ENCODE data around the gene AGA.

The AGA gene

GRCh38 chr4:177461606-177462005 lies 19.4 kb upstream of the AGA start:
- no peaks in the 10 kb centered on the region for H3K4me1 ChIP-seq (ENCODE audit: control insufficient read depth, insufficient read depth, low read length)
- no peaks in the 10 kb centered on the region for H3K36me3 ChIP-seq (ENCODE audit: control insufficient read depth in 2 of 2, insufficient read depth in 1 of 2, low read length in 2 of 2)
- H3K9me3 ChIP-seq (ENCODE audit: control insufficient read depth, insufficient read depth, low read depth, low read length), result no peaks in the 10 kb centered on the region
- no peak for TF ChIP-seq ZNF48 (tag by site-specific recombination; IDR thresholded peaks at IDR 0.05)
- TF ChIP-seq ZNF221 (tag by site-specific recombination; IDR thresholded peaks at IDR 0.05; ENCODE audit: borderline replicate concordance), result no peak
- TF ChIP-seq ZNF155 (tag by site-specific recombination; IDR thresholded peaks at IDR 0.05), result no peak
- no peak for TF ChIP-seq ZNF449 (tag by site-specific recombination; IDR thresholded peaks at IDR 0.05)
- TF ChIP-seq ZFP3 (tag by site-specific recombination; IDR thresholded peaks at IDR 0.05; ENCODE audit: low read depth), result no peak
- no peak for TF ChIP-seq ZNF544 (tag by site-specific recombination; IDR thresholded peaks at IDR 0.05)
- no peak for TF ChIP-seq KLF1 (tag by site-specific recombination; IDR thresholded peaks at IDR 0.05)
- TF ChIP-seq ZNF16 (tag by site-specific recombination; IDR thresholded peaks at IDR 0.05; ENCODE audit: low read depth), result no peak
- TF ChIP-seq ZNF132 (tag by site-specific recombination; IDR thresholded peaks at IDR 0.05; ENCODE audit: borderline replicate concordance), result no peak
- no peak for TF ChIP-seq ZSCAN4 (tag by site-specific recombination; IDR thresholded peaks at IDR 0.05)
- TF ChIP-seq SP2 (tag by site-specific recombination; IDR thresholded peaks at IDR 0.05), result no peak
- no peak for TF ChIP-seq ZNF600 (tag by site-specific recombination; IDR thresholded peaks at IDR 0.05)
- TF ChIP-seq GLI4 (tag by site-specific recombination; IDR thresholded peaks at IDR 0.05), result no peak
- ChIA-PET POLR2A (no interaction called here), CTCF (no interaction called here)
- no peak overlapping the region for H3K27ac ChIP-seq (ENCODE audit: extremely low read depth, low read depth, low read length)
- H3K4me3 ChIP-seq (ENCODE audit: low read depth, low read length), result no peak overlapping the region

GRCh38 chr4:177460460-177460859 lies 18.2 kb upstream of the AGA start:
- CTCF ChIA-PET, result no interaction called here
- 0 out of 2 replicates have a peak, but pooled peaks cover 3% of the 10 kb centered on the region for H3K4me1 ChIP-seq (ENCODE audit: control insufficient read depth, insufficient read depth, low read length)
- no peaks in the 10 kb centered on the region for H3K9me3 ChIP-seq (ENCODE audit: control insufficient read depth, insufficient read depth, low read depth, low read length)
- no peak overlapping the region for H3K4me3 ChIP-seq (ENCODE audit: low read depth, low read length)
- H3K27ac ChIP-seq (ENCODE audit: extremely low read depth, low read depth, low read length), result no peak overlapping the region
- POLR2A ChIA-PET, result no interaction called here
- no peak for TF ChIP-seq ZNF341 (tag by site-specific recombination; IDR thresholded peaks at IDR 0.05; ENCODE audit: low read depth)
- no peak for TF ChIP-seq ZEB2 (tag by site-specific recombination; IDR thresholded peaks at IDR 0.05)
- TF ChIP-seq ZBTB10 (tag by site-specific recombination; IDR thresholded peaks at IDR 0.05), result no peak
- TF ChIP-seq ZNF658 (tag by site-specific recombination; IDR thresholded peaks at IDR 0.05), result no peak
- no peaks in the 10 kb centered on the region for H3K36me3 ChIP-seq (ENCODE audit: control insufficient read depth in 2 of 2, insufficient read depth in 1 of 2, low read length in 2 of 2)

- H3K9me3 ChIP-seq (ENCODE audit: control insufficient read depth, insufficient read depth, low read depth, low read length), result no peaks in the 10 kb centered on the region
- ChIA-PET CTCF (no interaction called here), POLR2A (no interaction called here)
- no peak overlapping the region for H3K4me3 ChIP-seq (ENCODE audit: low read depth, low read length)
- H3K27ac ChIP-seq (ENCODE audit: extremely low read depth, low read depth, low read length), result no peak overlapping the region
- 0 out of 2 replicates have a peak, but pooled peaks cover 3% of the 10 kb centered on the region for H3K4me1 ChIP-seq (ENCODE audit: control insufficient read depth, insufficient read depth, low read length)
- no peaks in the 10 kb centered on the region for H3K36me3 ChIP-seq (ENCODE audit: control insufficient read depth in 2 of 2, insufficient read depth in 1 of 2, low read length in 2 of 2)
- TF ChIP-seq ZNF600 (tag by site-specific recombination; IDR thresholded peaks at IDR 0.05) (0 out of 2 replicates have a peak, but pooled peaks have one; percentile 17), ZNF404 (tag by site-specific recombination; IDR thresholded peaks at IDR 0.05) (no peak), ZNF391 (tag by site-specific recombination; IDR thresholded peaks at IDR 0.05; ENCODE audit: borderline replicate concordance, low read depth) (no peak), ZNF561 (tag by site-specific recombination; IDR thresholded peaks at IDR 0.05; ENCODE audit: borderline replicate concordance) (peak; percentile 27; the same call in 1 of the 2 replicates), MZF1 (tag by site-specific recombination; IDR thresholded peaks at IDR 0.05; ENCODE audit: borderline replicate concordance) (peak; percentile 77; the same call in 1 of the 2 replicates), ZNF132 (tag by site-specific recombination; IDR thresholded peaks at IDR 0.05; ENCODE audit: borderline replicate concordance) (no peak), BCL11A (tag by site-specific recombination; IDR thresholded peaks at IDR 0.05; ENCODE audit: low read depth) (no peak), ZNF324 (tag by site-specific recombination; IDR thresholded peaks at IDR 0.05) (no peak), ZIC2 (tag by site-specific recombination; IDR thresholded peaks at IDR 0.05) (0 out of 2 replicates have a peak, but pooled peaks have one; percentile 36), FEZF1 (tag by site-specific recombination; IDR thresholded peaks at IDR 0.05) (peak; percentile 59), ZNF335 (tag by site-specific recombination; conservative IDR thresholded peaks at IDR 0.05) (peak; percentile 37), CTCF (tag by site-specific recombination; IDR thresholded peaks at IDR 0.05) (no peak)
These were observed 13.3 kb upstream of the AGA start for GRCh38 chr4:177455561-177455970.

All from HEK293 (cell line).